GM12878 (cell line): ENCODE results near the gene SELPLG. TPM values are rescaled to one million over a fixed set of nuclear protein-coding genes. Genes with fewer than 3 reads are reported as not detected.

Experiments
- CEBPB ChIP-seq, 2 experiments: fragments of 150-350 bp in 1 of 2; IDR thresholded peaks; 2 replicates each; pipeline ENCODE4 v1.6.1; 2012 to 2014; ENCODE audit warnings: low read depth in 2 of 2, low read length in 2 of 2, borderline replicate concordance in 1 of 2, inconsistent platforms in 1 of 2
- CEBPZ ChIP-seq: fragments of 150-350 bp; IDR thresholded peaks from 2 replicates; pipeline ENCODE4 v1.6.1; 2016; ENCODE audit warnings: low read depth, low read length
- CHD4 ChIP-seq: fragments of 200-600 bp; sonication (generic); IDR thresholded peaks from 2 replicates; pipeline ENCODE4 v1.6.1; 2016; ENCODE audit warnings: mild to moderate bottlenecking
- JUNB ChIP-seq: IDR thresholded peaks from 2 replicates; pipeline ENCODE4 v1.6.1; 2016; ENCODE audit warnings: antibody characterized with exemption, mild to moderate bottlenecking
- KDM1A ChIP-seq: fragments of 200-600 bp; sonication (generic); IDR thresholded peaks from 2 replicates; pipeline ENCODE4 v1.6.1; 2016; ENCODE audit warnings: borderline replicate concordance
- MEF2A ChIP-seq: IDR thresholded peaks from 2 replicates; pipeline ENCODE4 v1.6.1; 2011; ENCODE audit warnings: low read depth, mild to moderate bottlenecking, low read length, moderate library complexity; ENCODE audit not compliant: insufficient read depth
- SIX5 ChIP-seq: IDR thresholded peaks from 2 replicates; pipeline ENCODE4 v1.6.1; 2011; ENCODE audit warnings: mild to moderate bottlenecking, low read depth, low read length, moderate library complexity; ENCODE audit not compliant: severe bottlenecking
- ZNF217 ChIP-seq: fragments of 450-650 bp; IDR thresholded peaks from 2 replicates; pipeline ENCODE4 v1.6.1; 2017; ENCODE audit warnings: antibody characterized with exemption, mild to moderate bottlenecking
- polyA plus RNA-seq, 11 experiments: library from polyadenylated mRNA; depleted of rRNA in 4 of 11; unstranded in 6 of 11; stranded (reverse) in 5 of 11; fragments of >200 nt; fragmentation: Nextera tagmentation in 4 of 11; fragmentation: Illumina TruSeq in 1 of 11; extraction: Ambion mirVana in 4 of 11; extraction: Trizol in 1 of 11; gene quantifications; 1 replicate in 1 of 11; 2 replicates in 10 of 11; pipeline versions ENCODE4 v1.2.1 to v1.2.3, GENCODE V29; 2011 to 2016; ENCODE audit warnings: inconsistent platforms in 2 of 11, missing spikeins in 2 of 11, low read depth in 1 of 11
- total RNA-seq, 4 experiments: library from RNA; depleted of rRNA in 3 of 4; stranded (reverse); fragments of >200 nt in 3 of 4; fragmentation: Illumina TruSeq in 1 of 4; extraction: Trizol in 1 of 4; gene quantifications; 2 replicates each; pipeline versions ENCODE4 v1.2.1 to v1.2.3, GENCODE V29; 2013 to 2021
- TF ChIP-seq, protein P1 (sequence below): fragments of 450-650 bp; IDR thresholded peaks from 2 replicates; pipeline ENCODE4 v1.6.1; 2016; ENCODE audit warnings: mild to moderate bottlenecking

Gene SELPLG
- total and polyA plus RNA-seq, 10 of the 15 experiments (the other 5 are each of a cell fraction or from before 2014, with no cell fraction given) = 3.2 to 32.3 (median 23.9) TPM

- TF ChIP-seq ZNF217 (peak; percentile 71; the same call in 1 of the 2 replicates), JUNB (peak; percentile 31; the same call in 1 of the 2 replicates), CHD4 (no peak), KDM1A (no peak), CEBPB (IDR thresholded peaks at IDR 0.05; ENCODE audit: borderline replicate concordance in 1 of 2, low read depth in 2 of 2, low read length in 2 of 2) (no peak), SIX5 (no peak), CEBPZ (no peak), MEF2A (peak; percentile 98)
- TF ChIP-seq, protein P1, sequence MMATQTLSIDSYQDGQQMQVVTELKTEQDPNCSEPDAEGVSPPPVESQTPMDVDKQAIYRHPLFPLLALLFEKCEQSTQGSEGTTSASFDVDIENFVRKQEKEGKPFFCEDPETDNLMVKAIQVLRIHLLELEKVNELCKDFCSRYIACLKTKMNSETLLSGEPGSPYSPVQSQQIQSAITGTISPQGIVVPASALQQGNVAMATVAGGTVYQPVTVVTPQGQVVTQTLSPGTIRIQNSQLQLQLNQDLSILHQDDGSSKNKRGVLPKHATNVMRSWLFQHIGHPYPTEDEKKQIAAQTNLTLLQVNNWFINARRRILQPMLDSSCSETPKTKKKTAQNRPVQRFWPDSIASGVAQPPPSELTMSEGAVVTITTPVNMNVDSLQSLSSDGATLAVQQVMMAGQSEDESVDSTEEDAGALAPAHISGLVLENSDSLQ = peak; percentile 40; the same call in 1 of the 2 replicates
These were observed 30.9 kb upstream of the SELPLG start (continued) for GRCh38 chr12:108664338-108665258.
